ENCODE measurements around the gene MTMR2. TPM values are rescaled to one million over a fixed set of nuclear protein-coding genes. Genes with fewer than 3 reads are reported as not detected.
A peak's percentile ranks its signal among the peaks of the same experiment; 100 is the strongest.

Gene MTMR2
- total and polyA plus RNA-seq, 9 of the 15 experiments (the other 6 are each of a cell fraction or from before 2014, with no cell fraction given): 12.6 to 35.8 (median 25.2) TPM

DNA sequence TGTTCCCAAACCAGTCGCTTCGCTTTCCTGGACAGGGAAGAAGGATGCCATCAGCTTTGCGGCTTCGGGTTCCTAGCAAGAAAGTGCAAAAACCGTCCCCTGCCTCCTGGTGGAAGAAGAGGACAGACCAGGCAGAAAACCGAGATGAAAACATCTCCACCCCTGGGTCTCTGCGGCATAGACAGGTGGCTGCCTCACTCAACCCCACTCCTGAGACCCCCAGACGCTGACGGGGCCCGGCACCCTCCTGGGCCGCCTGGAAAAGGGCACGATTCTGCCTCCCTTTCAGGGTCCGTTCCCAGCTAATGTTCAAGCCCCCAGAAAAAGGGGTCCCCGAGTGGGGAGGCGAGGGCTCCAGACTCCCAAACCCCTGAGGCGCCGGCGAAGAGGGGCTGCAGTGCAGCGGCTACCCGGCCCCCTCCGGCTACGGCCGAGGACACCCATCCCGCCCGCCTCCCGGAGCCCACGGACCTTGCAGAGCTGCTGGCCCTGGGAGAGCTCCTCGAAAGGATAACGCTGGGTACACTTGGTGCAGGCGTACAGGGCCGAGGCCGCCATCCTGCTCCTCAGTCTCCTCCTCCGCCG is 134.9 kb downstream of the MTMR2 start (continued):
- TF ChIP-seq, protein P1, sequence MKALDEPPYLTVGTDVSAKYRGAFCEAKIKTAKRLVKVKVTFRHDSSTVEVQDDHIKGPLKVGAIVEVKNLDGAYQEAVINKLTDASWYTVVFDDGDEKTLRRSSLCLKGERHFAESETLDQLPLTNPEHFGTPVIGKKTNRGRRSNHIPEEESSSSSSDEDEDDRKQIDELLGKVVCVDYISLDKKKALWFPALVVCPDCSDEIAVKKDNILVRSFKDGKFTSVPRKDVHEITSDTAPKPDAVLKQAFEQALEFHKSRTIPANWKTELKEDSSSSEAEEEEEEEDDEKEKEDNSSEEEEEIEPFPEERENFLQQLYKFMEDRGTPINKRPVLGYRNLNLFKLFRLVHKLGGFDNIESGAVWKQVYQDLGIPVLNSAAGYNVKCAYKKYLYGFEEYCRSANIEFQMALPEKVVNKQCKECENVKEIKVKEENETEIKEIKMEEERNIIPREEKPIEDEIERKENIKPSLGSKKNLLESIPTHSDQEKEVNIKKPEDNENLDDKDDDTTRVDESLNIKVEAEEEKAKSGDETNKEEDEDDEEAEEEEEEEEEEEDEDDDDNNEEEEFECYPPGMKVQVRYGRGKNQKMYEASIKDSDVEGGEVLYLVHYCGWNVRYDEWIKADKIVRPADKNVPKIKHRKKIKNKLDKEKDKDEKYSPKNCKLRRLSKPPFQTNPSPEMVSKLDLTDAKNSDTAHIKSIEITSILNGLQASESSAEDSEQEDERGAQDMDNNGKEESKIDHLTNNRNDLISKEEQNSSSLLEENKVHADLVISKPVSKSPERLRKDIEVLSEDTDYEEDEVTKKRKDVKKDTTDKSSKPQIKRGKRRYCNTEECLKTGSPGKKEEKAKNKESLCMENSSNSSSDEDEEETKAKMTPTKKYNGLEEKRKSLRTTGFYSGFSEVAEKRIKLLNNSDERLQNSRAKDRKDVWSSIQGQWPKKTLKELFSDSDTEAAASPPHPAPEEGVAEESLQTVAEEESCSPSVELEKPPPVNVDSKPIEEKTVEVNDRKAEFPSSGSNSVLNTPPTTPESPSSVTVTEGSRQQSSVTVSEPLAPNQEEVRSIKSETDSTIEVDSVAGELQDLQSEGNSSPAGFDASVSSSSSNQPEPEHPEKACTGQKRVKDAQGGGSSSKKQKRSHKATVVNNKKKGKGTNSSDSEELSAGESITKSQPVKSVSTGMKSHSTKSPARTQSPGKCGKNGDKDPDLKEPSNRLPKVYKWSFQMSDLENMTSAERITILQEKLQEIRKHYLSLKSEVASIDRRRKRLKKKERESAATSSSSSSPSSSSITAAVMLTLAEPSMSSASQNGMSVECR (CRISPR knock-in tag; IDR thresholded peaks at IDR 0.05): peak; percentile 27
- TF ChIP-seq, protein P2, sequence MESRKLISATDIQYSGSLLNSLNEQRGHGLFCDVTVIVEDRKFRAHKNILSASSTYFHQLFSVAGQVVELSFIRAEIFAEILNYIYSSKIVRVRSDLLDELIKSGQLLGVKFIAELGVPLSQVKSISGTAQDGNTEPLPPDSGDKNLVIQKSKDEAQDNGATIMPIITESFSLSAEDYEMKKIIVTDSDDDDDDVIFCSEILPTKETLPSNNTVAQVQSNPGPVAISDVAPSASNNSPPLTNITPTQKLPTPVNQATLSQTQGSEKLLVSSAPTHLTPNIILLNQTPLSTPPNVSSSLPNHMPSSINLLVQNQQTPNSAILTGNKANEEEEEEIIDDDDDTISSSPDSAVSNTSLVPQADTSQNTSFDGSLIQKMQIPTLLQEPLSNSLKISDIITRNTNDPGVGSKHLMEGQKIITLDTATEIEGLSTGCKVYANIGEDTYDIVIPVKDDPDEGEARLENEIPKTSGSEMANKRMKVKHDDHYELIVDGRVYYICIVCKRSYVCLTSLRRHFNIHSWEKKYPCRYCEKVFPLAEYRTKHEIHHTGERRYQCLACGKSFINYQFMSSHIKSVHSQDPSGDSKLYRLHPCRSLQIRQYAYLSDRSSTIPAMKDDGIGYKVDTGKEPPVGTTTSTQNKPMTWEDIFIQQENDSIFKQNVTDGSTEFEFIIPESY (CRISPR knock-in tag; IDR thresholded peaks at IDR 0.05): no peak
- TF ChIP-seq YY1 (IDR thresholded peaks at IDR 0.05; ENCODE audit: borderline replicate concordance in 1 of 3, control insufficient read depth in 1 of 3, extremely low read depth in 1 of 3, insufficient read depth in 3 of 3, insufficient read length in 1 of 3, insufficient replicate concordance in 2 of 3, low read depth in 1 of 3, low read length in 2 of 3) (peak in 2 of 3 experiments; percentile 50 to 73), ZNF212 (CRISPR knock-in tag; IDR thresholded peaks at IDR 0.05) (no peak), HMGN3 (IDR thresholded peaks at IDR 0.05; ENCODE audit: borderline replicate concordance, extremely low read depth, insufficient read length, low read depth, low read length) (peak; percentile 17), JUN (IDR thresholded peaks at IDR 0.05; ENCODE audit: borderline replicate concordance, low read depth, low read length) (no peak), JUN (CRISPR knock-in tag; IDR thresholded peaks at IDR 0.05; ENCODE audit: borderline replicate concordance) (0 out of 2 replicates have a peak, but pooled peaks have one; percentile 16), POLR2G (IDR thresholded peaks at IDR 0.05; ENCODE audit: low read depth, low read length) (no peak)
- TF ChIP-seq, protein P3, sequence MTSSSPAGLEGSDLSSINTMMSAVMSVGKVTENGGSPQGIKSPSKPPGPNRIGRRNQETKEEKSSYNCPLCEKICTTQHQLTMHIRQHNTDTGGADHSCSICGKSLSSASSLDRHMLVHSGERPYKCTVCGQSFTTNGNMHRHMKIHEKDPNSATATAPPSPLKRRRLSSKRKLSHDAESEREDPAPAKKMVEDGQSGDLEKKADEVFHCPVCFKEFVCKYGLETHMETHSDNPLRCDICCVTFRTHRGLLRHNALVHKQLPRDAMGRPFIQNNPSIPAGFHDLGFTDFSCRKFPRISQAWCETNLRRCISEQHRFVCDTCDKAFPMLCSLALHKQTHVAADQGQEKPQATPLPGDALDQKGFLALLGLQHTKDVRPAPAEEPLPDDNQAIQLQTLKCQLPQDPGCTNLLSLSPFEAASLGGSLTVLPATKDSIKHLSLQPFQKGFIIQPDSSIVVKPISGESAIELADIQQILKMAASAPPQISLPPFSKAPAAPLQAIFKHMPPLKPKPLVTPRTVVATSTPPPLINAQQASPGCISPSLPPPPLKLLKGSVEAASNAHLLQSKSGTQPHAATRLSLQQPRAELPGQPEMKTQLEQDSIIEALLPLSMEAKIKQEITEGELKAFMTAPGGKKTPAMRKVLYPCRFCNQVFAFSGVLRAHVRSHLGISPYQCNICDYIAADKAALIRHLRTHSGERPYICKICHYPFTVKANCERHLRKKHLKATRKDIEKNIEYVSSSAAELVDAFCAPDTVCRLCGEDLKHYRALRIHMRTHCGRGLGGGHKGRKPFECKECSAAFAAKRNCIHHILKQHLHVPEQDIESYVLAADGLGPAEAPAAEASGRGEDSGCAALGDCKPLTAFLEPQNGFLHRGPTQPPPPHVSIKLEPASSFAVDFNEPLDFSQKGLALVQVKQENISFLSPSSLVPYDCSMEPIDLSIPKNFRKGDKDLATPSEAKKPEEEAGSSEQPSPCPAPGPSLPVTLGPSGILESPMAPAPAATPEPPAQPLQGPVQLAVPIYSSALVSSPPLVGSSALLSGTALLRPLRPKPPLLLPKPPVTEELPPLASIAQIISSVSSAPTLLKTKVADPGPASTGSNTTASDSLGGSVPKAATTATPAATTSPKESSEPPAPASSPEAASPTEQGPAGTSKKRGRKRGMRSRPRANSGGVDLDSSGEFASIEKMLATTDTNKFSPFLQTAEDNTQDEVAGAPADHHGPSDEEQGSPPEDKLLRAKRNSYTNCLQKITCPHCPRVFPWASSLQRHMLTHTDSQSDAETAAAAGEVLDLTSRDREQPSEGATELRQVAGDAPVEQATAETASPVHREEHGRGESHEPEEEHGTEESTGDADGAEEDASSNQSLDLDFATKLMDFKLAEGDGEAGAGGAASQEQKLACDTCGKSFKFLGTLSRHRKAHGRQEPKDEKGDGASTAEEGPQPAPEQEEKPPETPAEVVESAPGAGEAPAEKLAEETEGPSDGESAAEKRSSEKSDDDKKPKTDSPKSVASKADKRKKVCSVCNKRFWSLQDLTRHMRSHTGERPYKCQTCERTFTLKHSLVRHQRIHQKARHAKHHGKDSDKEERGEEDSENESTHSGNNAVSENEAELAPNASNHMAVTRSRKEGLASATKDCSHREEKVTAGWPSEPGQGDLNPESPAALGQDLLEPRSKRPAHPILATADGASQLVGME (CRISPR knock-in tag; IDR thresholded peaks at IDR 0.05): 0 out of 2 replicates have a peak, but pooled peaks have one; percentile 9
- TF ChIP-seq, protein P4, sequence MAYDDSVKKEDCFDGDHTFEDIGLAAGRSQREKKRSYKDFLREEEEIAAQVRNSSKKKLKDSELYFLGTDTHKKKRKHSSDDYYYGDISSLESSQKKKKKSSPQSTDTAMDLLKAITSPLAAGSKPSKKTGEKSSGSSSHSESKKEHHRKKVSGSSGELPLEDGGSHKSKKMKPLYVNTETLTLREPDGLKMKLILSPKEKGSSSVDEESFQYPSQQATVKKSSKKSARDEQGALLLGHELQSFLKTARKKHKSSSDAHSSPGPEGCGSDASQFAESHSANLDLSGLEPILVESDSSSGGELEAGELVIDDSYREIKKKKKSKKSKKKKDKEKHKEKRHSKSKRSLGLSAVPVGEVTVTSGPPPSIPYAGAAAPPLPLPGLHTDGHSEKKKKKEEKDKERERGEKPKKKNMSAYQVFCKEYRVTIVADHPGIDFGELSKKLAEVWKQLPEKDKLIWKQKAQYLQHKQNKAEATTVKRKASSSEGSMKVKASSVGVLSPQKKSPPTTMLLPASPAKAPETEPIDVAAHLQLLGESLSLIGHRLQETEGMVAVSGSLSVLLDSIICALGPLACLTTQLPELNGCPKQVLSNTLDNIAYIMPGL (CRISPR knock-in tag; IDR thresholded peaks at IDR 0.05): 0 out of 2 replicates have a peak, but pooled peaks have one; percentile 6
